ENCODE measurements around the gene LRRC34.

The LRRC34 gene

GRCh38 chr3:169812332-169813235 is at the start of gene LRRC34, which contains the start of gene LRRIQ4:
Gene LRRC34 (minus strand): TSS chr3:169812904. CDS start chr3:169812548, 356 bp downstream.
Gene LRRIQ4 (plus strand): TSS chr3:169812870. CDS start chr3:169821922, 9,052 bp downstream.
- peak; percentile 36 to 54 for DNase-seq (ENCODE audit: low read depth in 2 of 2)

DNA sequence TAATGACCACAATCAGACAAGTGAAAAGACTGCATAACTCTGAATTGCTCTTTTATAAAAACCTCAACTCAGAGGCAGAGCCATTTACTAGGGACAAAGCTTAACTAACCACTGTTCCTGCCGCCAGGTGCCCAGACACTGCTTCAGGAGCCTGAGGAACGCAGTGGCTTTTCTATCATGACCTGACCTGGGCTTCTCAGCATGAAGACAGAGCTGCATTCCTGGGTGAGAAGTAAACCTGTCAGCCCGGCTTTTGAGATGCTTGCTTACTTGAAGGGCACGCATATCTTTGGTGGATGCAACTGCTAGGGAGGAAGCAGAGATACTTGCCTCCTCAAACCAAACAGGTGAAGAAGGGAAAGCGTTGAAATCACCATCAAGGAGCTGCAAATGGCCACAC is 49.2 kb upstream of the LRRC34 start:
- DNase-seq (ENCODE audit: low read depth in 2 of 2), result no peak

DNA sequence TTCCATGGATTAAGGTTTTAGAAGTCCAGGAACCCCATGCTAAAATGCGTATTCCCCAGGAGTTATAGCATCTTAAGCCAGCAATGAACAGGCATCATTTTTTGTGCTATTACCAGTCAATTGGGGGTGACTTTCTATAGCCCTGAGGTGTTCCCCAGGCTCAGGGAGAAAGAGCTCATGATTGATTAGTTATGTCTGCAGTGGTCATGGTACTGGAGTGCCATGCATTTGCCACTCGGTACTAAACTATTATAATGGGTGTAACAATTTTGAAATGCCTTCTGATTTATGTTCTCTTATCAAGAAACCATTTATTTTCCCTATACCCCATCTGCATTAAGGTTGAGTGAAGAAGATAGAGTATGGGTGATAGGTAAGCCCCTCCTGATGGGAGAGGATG is 45.1 kb upstream of the LRRC34 start:
- DNase-seq (ENCODE audit: low read depth in 2 of 2), result no peak

DNA sequence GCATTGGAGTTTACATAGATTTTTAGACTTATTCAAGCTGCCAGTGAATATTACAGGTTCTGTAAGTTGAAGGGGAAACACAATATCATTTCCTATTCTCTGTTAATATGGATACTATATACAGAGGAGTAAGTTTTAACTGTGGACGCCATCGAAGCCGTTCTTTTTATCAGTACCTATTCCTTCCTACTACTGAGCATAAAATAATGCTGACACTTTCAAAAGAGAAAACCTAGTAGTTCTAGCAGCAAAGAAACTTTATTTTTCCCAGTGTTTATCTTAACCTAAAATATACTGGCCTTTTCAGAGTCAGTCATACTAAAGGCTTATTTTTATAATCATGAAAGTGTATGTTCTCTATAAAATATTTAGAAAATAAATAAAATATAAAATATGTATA is 42.8 kb upstream of the LRRC34 start:
- no peak for DNase-seq (ENCODE audit: low read depth in 2 of 2)

- DNase-seq (ENCODE audit: low read depth in 2 of 2), result no peak
These were observed 37.9 kb upstream of the LRRC34 start for GRCh38 chr3:169850618-169851017.

DNA sequence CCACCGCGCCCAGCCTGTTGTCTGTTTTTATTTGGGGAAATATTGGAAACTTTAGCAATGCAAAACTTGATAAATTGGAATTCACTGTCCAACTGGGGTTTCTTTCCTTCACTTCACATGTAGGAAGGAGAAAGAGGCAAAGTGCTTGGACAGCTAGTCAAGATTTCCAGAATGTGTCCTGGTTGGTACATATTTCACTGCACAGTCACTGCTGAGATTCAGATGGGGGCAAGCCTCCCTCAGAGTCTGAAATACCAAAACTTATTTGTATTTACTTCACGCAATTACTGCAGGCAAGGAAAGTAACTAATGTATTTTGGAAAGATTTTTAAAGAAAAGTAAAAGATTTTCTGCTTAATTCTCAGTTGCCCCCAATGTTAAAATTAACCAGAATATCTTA is 36.0 kb upstream of the LRRC34 start:
- DNase-seq (ENCODE audit: low read depth in 2 of 2), result no peak

DNA sequence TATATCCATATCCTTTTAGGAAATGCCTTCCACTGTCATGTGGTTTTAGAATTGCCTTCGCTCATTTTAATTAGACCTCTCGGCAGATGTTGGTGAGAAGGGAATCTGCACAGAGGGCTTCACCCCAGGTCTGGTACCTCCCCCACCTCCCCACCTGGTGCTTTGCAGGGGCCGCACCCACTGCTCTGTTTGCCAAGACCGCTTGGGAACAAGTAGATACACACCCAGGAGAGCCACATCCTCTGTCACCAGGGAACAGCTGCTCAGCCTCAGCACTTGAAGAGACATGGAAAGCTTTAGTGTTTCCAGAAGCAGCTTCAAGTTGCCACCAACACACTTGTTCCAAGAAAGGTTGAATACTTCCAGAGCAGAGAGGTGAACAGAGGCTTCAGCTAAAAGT is 35.2 kb upstream of the LRRC34 start:
- no peak for DNase-seq (ENCODE audit: low read depth in 2 of 2)

GRCh38 chr3:169846458-169847193 is 33.9 kb upstream of the LRRC34 start:
- DNase-seq (ENCODE audit: low read depth in 2 of 2), result no peak

DNA sequence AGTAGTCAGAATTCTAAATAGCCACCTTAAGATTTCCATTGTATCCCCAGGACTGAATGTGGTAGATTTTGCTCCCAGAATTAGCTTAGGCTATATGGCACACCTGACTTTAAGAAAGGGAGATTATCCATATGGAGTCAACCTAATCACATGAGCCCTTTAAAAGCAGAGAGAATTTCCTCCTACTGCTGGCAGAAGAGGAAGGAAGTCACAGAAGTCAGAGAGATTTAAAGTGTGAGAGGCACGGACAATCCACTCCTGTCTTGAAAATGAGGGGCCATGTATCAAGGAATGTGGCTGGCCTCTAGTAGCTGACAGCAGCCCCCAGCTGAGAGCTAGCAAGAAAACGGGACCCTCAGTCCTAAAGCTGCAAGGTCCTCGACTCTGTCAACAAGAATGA is 30.3 kb upstream of the LRRC34 start:
- DNase-seq (ENCODE audit: low read depth in 2 of 2), result no peak

- DNase-seq (ENCODE audit: low read depth in 2 of 2), result no peak
These were observed 28.5 kb upstream of the LRRC34 start for GRCh38 chr3:169841171-169841570.

DNA sequence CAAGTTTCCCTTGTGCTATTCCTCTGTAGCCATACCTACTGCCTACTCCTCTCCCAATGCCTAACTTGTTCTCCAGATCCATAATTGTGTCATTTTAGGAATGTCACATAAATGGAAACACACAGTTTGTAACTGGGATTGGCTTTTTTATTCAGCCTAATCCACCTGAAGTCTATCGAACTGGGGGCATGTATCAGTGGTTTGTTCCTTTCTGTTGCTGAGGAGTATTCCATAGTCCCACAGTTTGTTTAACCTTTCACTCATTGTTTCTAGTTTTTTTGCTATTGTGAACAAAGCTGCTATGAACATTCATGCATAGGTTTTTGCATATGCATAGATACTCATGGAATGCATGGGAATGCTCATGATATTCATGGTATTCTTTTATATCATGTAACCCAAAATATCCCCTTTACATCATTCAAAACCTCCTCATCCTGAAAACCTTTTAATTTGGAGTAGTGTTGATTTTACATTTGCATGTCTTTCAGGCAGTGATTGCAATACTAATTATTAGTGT is 25.9 kb upstream of the LRRC34 start:
- DNase-seq (ENCODE audit: low read depth in 2 of 2), result no peak

DNA sequence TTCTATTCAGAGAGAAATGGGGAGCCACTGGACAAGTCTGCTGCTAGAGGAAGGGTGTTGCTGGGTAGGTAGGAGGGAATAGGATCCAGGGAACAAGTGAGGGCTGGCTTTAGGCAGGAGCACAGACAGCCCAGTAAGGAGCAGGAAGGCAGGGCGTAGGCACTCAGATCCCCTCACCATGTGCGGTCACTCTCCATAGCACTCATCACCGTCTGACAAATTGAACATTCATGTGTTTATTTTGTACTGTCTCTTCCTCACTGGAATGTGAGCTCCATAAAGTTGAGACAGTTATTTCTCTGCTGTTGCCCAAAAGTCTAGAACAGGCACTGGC is 24.2 kb upstream of the LRRC34 start:
- DNase-seq (ENCODE audit: low read depth in 2 of 2), result no peak

DNA sequence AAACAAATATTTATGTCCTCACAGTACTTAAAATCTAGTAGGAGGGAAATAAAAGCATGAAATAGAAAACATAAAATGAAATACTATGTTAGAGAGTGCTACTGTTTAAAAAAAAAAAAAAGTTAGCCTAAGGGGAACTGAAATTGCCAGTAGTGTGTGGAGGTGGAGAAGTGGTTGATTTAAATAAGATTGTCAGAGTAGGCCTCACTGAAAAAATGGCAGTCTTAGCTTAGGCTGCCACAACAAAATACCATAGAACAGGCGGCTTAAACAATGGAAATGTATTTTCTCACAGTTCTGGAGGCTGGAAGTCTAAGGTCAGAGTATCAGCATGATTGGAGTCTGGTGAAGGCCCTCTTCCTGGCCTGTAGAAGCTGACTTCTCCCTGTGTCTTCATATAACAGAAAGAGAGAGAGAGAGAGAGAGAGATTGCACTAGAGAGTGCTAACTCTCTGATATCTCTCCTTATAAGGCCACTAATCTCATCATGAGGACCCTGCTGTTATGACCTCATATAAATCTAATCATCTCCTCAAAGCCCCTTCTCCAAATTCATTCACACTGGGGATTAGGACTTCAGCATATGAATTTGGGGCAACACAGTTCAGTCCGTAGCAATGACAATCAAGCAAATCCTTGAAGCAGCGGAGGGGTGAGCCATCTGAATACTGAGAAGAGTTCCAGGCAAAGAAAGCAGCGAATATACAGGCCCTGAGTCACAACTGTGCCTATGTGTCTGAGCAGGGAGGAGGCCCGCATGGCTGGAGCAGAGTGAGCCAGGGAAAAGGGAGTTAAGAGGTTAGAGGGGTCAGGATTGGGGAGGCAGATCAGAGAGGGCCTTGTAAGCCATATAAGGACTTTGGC is 23.6 kb upstream of the LRRC34 start:
- no peak for DNase-seq (ENCODE audit: low read depth in 2 of 2)

- DNase-seq (ENCODE audit: low read depth in 2 of 2), result no peak
These were observed 22.8 kb upstream of the LRRC34 start for GRCh38 chr3:169835533-169835932.

- DNase-seq (ENCODE audit: low read depth in 2 of 2), result no peak
These were observed 15.0 kb upstream of the LRRC34 start for GRCh38 chr3:169827712-169828111.

- no peak for DNase-seq (ENCODE audit: low read depth in 2 of 2)
These were observed 12.6 kb upstream of the LRRC34 start for GRCh38 chr3:169825316-169825715.

GRCh38 chr3:169822983-169823382 is 10.3 kb upstream of the LRRC34 start:
- no peak for DNase-seq (ENCODE audit: low read depth in 2 of 2)

DNA sequence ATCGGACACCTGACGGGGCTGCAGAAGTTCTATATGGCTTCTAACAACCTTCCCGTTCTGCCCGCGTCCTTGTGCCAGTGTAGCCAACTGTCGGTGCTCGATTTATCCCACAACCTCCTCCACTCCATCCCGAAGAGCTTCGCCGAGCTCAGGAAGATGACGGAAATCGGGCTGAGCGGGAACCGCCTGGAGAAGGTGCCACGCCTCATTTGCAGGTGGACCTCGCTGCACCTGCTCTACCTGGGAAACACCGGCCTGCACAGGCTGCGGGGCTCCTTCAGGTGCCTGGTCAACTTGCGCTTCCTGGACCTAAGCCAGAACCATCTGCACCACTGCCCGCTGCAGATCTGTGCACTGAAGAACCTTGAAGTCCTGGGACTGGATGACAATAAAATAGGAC is 9.8 kb upstream of the LRRC34 start:
- no peak for DNase-seq (ENCODE audit: low read depth in 2 of 2)

- DNase-seq (ENCODE audit: low read depth in 2 of 2), result no peak
These were observed 9.4 kb upstream of the LRRC34 start for GRCh38 chr3:169822091-169822490.

GRCh38 chr3:169818316-169818715 is 5.6 kb upstream of the LRRC34 start:
- no peak for DNase-seq (ENCODE audit: low read depth in 2 of 2)

GRCh38 chr3:169815590-169816150 is 3.0 kb upstream of the LRRC34 start:
- no peak for DNase-seq (ENCODE audit: low read depth in 2 of 2)

All from stimulated activated CD8-positive, alpha-beta memory T cell treated with anti-CD3 and anti-CD28 coated beads, Interleukin-15, amount 100 ng/mL, for 4 hours (primary cell).